Measurements from ENCODE around the gene INTS12. TPM values are rescaled to one million over a fixed set of nuclear protein-coding genes. Genes with fewer than 3 reads are reported as not detected.

Gene INTS12
- polyA plus RNA-seq, 3 donors: 34.9 to 37.3 (median 36.5) TPM

DNA sequence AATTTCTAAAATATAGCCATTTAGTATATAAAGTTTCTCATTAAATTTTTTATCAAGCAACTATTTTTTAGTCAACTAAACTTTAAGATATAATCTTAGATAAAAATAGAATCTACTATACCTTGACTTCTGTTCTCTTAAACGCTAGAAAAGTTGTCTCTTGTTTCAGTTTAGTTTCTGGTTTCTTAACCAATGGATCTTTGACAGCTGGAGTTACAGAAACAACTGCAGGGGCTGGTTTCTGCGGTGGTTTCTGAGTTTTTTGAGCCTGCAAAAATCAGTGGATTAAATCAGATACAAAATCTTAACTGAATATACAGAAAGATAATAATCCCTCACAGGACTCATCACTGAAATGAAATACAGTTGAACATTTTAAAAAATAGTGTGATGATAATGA lies 21.9 kb downstream of the INTS12 start:
- no peak for DNase-seq (ENCODE audit: low read depth in 3 of 3, low spot score in 2 of 3)

DNA sequence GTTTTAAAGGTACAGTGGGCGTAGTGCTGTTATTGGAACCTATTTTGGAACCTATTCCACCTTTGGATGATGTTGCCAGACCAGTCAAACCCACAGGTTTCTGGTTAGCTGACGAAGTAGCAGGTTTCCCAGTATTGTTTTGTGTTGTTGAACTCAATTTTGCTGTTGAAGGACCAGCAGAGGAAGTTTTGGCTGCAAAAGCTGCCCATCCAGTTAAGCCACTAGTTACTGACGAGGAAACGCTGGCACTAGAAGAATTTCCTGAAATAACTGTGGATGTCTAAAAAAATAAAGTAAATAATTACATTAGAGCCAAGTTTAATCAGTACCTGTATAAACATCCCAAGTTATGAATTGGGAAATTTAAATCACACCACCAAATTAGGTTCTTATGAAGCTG lies 25.5 kb downstream of the INTS12 start:
- no peak for DNase-seq (ENCODE audit: low read depth in 3 of 3, low spot score in 2 of 3)

DNA sequence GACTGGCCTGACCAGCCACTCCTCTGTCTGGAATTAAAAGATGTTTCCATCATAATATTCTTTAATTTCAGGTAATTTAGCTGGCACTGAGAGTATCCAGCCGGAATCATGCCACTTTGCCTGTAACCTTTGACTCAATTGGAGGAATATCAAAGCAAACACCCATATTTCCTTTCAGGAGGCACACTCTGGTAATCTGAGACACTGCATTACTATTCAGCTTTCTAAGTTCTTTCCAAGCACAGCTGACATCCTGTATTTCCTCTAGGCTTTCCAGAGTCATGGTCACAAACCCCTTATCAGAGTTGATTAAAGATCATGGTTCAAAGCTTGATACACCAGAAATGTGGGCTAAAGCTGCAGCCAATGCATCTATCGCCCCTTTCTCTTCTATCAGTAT lies 29.3 kb downstream of the INTS12 start:
- no peak for DNase-seq (ENCODE audit: low read depth in 3 of 3, low spot score in 2 of 3)

DNA sequence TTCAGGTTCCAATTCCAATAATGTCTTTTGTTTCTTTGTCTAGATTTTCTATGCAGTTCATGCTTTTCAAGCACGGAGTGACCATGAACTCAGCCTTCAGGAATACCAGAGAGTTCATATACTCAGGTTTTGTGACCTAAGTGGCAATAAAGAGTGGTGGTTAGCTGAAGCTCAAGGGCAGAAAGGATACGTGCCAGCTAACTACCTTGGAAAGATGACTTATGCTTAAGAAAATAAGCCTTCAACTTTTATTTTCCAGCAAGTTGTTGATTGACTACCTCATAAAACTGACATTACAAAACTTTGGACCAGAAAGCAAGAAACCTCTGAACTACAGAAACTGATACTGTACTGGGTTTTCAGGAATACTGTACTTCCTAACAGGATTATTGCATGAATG lies 30.8 kb downstream of the INTS12 start:
- DNase-seq (ENCODE audit: low read depth in 3 of 3, low spot score in 2 of 3): no peak

DNA sequence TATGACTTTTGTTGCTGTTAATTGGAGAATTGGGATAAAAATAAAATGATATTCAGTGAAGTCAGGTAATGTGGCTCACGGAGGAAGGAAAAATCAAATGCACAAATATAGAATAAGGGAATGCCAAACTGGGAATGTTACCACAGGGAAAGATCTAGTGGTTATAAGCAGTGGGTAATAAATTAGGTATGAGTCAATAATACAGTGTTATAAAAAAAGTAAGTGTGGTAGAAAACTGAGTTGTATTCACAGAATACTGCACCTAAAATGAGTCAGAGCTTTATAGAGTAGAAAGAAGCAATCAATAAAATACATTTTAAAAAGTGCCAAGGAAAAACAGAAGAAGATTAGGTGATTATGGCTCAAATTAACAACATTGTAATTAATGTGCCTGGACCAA lies 34.5 kb downstream of the INTS12 start:
- no peak for DNase-seq (ENCODE audit: low read depth in 3 of 3, low spot score in 2 of 3)

DNA sequence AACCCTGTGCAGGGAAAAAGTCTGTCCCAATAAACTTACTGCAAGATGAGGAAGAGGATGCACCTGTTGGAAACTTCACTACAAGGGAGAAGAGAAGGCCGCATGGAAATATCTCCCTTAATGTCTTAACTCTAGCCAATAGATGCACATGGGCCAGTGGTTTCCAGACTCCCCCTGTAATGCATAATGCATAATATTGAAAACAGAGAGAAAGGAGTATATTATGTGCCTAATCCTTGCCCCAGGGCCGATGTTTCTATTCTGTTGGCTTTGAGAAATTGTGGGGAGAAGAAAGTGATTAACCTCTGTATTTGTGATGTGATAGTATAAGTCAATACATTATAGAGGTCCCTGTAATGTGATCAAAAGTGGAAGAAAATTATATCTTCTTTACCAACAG lies 37.2 kb downstream of the INTS12 start:
- DNase-seq (ENCODE audit: low read depth in 3 of 3, low spot score in 2 of 3): no peak

DNA sequence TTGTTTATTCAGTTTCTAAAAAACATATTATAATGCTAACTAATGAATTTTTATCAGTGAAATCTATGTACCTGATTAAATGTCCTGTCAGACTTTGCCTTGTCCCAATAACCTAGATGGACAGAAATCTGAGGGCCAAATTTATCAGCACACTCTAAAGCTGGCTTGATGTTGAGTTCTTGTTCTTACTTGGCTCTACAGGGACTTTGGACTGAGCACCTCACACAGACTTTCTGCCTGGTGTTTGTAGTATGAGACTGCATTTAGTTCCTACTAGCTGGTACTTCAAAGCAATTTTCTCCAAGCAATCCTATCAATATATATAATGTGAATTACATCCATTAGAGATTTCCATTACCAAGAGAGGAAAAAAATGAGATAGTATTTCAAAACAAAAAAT lies 37.8 kb downstream of the INTS12 start:
- DNase-seq (ENCODE audit: low read depth in 3 of 3, low spot score in 2 of 3): no peak

DNA sequence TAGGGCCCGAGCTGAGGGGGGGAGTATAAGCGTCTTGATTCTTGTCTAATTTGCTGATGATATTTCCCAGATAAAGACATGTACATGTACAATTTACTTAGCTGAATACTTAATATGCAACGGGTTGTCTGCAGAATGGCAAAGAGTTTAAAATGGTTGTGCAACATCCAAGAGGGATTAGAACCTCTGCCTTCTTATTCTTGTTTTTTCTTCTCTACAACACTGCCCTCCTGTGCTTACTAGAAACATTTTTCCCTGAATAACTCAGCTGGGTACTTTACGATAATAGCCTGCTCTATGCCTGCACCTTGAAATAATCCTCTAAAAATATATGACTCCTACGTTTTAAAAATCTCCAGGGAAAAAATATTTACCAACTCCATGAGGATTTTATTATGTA lies 41.8 kb downstream of the INTS12 start:
- DNase-seq (ENCODE audit: low read depth in 3 of 3, low spot score in 2 of 3): no peak

DNA sequence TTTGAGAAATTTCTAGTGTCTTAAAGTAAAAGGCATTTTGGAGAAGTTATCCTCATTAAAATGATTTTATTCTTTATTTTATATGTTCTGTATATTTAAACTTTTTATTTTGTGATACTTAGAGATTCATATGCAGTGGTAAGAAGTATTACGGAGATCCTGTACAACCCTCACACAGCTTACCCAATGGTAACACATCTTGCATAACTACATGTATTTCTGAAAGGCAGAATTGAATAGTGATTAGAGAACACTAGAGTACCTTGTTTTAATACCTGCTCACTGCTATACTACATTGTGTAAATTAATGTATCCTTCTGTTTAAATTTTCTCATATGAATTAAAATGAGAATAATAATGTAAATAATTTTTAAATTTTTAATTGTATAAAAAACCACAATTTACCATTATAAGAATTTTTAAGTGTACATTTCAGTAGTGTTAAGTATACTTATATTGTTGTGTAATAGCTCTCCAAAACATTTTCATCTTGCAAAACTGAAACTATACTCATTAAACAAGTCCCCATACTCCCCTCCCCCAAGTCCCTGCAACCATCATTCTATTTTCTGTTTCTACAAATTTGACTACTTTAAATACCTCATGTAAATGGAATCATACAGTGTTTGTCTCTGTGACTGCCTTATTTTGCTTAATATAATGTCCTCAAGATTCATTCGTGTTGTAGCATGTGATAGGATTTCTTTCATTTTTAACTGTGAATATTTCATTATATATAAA lies 45.4 kb downstream of the INTS12 start:
- DNase-seq (ENCODE audit: low read depth in 3 of 3, low spot score in 2 of 3): no peak

DNA sequence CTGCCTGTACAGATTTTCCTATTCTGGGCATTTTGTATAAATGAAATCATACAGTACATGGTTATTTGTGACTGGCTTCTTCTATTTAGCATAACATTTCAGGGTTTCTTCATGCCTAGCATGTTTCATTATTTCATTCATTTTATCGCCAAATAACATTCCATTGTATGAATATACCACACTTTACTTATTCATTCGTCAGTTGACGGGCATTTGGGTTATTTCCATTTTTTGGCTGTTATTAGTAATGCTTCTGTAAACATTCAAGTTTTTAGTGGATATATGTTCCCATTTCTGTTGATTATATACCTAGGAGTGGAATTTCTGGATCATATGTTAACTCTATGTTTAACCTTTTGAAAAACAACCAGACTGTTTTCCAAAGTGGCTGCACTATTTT lies 47.5 kb downstream of the INTS12 start:
- no peak for DNase-seq (ENCODE audit: low read depth in 3 of 3, low spot score in 2 of 3)

DNA sequence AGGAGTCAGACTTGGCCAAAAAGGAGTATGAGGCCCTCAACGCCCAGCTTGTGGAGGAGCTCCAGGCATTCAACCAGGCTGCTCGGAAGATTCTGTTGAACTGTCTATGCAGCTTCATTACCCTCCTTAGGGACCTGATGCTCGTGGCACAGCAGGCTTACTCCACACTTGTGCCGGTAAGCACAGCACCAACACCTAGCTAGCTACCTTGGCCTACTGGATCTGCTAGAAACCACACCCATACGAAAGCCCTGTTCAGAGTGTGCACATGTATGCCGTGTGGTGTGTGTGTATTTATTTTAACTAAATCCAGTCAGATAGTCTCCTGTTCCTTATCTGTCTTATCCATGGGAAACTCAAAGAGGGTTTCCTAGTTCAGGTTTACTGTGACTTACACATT lies 49.3 kb downstream of the INTS12 start:
- DNase-seq (ENCODE audit: low read depth in 3 of 3, low spot score in 2 of 3): no peak

DNA sequence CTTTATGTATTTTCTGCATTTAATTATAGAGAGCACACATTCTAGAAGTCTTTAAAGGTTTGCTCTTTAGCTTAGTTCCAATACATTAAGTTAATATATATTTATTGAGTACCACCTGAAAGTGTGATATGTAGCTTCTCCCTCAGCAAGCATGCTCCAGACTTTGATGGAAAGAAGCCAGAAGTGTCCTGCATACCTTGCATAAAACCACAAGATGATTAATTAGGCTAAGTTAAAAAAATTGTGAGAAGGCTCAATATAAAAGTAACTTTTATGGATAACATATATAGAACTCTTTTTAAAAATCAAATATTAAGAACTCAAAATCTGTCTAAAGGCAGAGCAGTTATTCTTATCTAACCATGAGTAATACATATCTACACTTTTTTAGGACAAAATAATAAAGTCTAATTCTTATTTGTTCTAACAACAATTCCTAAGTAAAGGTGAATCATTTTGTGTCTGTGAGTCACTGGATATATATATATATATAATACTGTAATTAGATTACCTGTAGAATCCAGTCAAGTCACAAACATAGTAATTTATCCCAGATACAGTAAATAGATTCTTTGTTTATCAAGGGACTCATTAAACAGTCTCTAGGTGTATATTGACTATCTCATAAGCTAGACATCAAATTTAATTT lies 51.2 kb downstream of the INTS12 start:
- DNase-seq (ENCODE audit: low read depth in 3 of 3, low spot score in 2 of 3): no peak

DNA sequence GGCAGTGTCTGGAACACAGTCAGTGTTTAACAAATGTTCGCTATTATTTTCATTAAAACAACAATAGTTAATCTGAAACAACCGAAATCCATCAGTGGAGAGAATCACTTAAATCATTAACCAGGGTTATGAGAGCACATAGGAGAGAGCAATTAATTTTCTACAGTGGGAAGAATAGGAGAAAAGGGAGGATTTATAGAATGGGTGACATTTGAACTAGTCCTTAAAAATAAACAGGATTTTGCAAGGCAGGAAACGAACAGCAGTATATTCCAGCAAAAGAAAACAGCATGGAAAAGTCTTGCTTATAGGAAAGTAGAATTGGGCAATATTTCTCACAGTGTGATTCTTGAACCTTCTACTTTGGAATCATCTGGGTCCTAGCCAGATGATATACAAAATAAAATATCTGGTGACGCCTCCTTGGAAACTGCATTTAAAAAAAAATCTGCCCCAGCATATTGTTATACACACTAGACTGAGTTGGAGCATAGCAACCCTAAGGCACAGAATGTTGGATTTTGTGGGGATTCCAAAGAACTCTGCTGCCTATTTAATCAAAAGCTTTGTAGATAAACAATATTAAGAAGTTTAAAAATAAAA lies 56.1 kb downstream of the INTS12 start:
- DNase-seq (ENCODE audit: low read depth in 3 of 3, low spot score in 2 of 3): peak in 2 of 3 donors; percentile 43

DNA sequence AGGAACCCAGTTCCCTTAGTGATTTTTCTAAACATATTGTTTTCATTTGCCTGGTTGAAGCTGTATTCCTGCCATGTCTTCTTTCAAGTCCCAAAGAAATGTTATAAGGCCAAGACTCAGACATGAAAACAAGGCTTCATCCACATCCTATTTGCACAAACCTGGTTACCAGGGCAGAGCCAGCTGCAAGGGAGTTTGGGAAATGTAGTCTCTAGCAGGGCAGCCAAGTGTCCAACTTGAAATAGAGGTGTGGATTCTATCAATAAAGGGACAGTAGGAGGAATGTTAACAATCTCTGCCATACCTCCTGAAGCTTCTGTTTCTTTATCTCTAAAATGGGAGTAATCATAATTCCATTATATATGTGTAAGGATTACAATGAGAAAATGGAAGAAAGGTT lies 56.6 kb downstream of the INTS12 start:
- DNase-seq (ENCODE audit: low read depth in 3 of 3, low spot score in 2 of 3): no peak

DNA sequence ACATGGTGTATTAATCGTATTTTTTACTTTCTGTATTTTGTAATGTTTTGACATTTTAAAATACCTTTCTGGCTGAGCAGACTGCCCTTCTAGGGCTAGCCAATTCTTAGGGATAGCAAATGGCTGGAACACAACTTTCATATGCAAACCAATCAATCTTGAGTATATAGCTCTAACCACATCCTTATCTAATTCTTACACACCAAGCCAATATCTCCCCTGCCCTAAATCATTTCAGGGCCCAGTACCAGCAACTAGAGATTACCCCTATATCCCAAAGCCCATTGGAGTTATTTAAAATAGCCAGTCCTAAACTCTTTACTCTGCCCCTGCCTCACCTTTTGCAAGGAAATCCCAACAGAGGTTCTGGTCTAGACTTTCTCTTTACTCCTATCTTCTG lies 58.3 kb downstream of the INTS12 start:
- no peak for DNase-seq (ENCODE audit: low read depth in 3 of 3, low spot score in 2 of 3)

DNA sequence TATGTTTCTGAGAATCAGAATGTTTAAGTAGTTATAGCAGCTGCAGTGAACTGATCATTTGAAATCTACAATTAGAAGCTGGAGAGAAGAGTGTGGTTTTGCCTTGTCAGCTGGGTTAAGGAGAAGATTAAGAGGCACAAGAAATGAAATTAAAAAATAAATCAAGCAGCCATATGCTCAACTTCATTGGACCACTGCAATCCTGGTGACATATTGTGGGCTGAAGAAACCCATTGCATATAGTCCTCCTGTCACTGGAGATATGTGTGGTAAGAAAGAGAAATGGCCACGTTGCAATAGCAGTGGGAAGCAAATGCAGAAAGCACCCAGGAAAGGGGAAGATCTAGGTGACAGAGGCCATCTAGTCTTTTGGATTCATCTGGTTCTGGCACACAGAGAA lies 63.0 kb downstream of the INTS12 start:
- DNase-seq (ENCODE audit: low read depth in 3 of 3, low spot score in 2 of 3): no peak

DNA sequence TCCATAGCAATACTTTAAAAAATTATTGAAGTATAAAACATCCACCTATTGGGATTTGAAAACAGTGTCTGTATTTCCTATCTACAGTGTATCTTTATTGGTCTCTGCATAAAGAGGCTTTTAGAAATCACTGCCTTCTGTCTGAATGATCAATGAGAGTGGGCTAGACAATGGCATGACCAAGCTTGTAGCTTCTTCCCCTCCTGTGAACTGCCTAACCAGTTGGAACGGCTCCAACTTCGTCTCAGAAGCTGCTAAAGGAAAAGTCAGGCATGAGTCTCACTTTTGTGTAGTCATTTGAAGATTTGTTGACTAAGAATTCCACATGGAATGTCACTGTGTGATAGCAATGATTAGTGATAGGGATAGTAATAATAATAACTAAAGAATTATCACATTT lies 64.2 kb downstream of the INTS12 start:
- DNase-seq (ENCODE audit: low read depth in 3 of 3, low spot score in 2 of 3): no peak

DNA sequence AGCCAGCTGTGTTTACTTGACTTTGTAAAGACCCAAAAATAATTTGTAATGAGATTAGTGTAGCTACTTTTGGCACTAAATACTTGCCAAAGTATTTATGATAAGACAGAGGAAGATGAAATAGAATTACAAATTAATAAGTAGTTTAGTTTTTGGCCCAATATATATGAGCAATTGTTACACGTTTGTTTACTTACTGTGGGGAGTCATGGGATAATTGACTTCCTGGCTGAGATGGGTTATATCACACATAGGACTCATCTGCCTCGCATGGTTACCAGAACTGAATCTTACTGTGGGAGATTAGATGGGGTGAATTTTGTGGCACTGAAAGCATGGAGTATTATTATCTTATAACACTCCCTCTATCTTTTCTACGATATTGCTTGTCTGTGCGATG lies 66.6 kb downstream of the INTS12 start:
- no peak for DNase-seq (ENCODE audit: low read depth in 3 of 3, low spot score in 2 of 3)

DNA sequence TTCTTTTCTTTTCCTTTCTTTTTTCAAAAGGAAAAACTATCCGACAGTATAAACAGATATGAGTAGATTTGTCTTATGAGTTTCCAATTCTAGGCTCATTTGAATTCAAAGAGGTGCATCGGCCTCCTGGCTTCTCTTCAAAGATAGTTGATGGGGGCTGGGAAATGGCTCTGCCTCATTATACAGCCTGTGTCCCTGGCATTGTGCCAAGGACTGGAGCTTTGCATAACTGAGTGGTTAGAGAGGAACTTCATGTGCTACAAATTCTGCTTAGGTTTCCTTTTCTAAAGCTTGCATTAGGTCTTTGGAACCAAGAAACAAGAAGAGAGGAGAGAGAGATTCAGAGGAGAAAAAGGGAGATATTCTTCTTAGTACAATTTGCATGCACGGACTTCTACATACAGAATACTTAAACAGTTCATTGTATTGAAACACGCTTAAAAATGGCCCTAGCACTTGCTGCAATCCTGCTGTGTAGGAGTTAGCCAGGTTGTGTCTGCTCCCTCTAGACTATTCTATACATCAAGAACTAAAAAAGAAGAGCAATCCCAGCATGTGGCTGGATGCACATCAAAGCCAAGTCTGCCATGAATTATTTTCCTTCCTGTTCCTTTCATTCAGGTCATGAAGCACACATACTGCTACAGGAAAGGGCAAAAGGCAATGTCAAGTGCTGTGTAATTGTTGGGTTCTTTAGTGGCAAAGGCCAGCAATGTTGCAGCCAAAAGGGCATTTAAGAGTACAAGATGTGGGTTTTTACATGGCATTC lies 70.9 kb downstream of the INTS12 start:
- DNase-seq (ENCODE audit: low read depth in 3 of 3, low spot score in 2 of 3): no peak

DNA sequence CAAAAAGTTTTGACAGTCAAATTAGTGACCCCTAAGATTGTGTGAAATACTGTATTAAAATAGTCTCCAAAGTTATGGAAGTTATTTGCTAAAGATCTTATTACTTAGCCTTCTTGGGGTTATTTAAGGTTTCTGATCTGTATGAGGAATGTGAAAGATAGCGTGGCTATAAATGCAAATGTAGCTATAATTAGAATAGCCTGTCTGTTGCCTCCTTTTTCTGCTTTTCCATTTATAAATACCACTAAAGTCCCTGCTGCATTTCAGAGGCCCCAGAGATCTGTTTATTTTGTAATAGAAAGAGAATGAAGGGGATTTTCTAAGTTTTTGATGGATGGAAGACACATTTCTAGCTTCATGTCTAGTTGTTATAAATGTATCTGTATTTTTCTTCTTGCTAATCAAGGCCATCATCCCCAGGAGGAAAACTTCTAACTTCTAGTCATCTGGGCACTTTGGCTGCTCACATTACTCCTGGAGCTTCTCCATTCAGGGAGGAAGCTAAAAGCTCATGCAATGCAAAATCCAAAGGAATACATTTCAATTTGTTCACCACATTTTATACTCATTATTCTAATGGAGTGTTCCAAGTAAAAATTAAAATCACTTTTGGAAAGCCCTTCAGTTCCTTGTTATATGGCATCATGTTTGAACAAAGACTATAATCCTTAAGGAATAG lies 73.9 kb downstream of the INTS12 start:
- no peak for DNase-seq (ENCODE audit: low read depth in 3 of 3, low spot score in 2 of 3)

DNA sequence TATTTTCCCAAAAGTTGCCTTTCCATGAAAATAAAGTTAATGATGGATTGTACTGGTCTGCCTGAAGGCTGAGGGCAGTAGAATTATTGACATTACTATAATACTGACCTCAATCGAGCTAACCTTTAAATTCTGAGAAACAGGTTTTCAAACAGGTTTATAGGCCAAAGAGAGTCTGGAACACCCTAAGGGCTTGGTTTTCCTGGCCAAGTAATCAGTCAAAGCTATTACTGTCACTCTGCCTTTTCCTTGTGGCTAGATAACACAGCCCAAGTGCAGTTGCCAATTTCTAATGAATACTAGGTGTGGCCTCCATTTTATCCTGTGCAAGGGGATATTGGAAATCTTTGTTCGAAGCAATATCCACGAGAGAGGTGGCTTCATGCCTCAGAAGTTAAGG lies 75.2 kb downstream of the INTS12 start:
- no peak for DNase-seq (ENCODE audit: low read depth in 3 of 3, low spot score in 2 of 3)

Data from right renal cortex interstitium (tissue), 3 donors.